AG04450 (cell line): Measurements from ENCODE around the gene FAM98C. TPM values are rescaled to one million over a fixed set of nuclear protein-coding genes. Genes with fewer than 3 reads are reported as not detected.
A peak's percentile ranks its signal among the peaks of the same experiment; 100 is the strongest.

Source experiments
- CTCF ChIA-PET: fragments of 300-600, 350-600 bp; formaldehyde crosslinking; extraction: SDS; loops from one replicate; lab custom pipeline; 2022; ENCODE audit warnings: antibody characterized with exemption, inconsistent platforms; lab: Charles Lee
- POLR2A ChIA-PET: fragments of 350-600 bp; formaldehyde crosslinking; extraction: SDS; loops from one replicate; lab custom pipeline; 2021; ENCODE audit warnings: antibody characterized with exemption, inconsistent platforms; lab: Yijun Ruan, JAX
- DNase-seq: peaks from one replicate; pipeline ENCODE4 v3.0.0-alpha.2; 2011; ENCODE audit warnings: low read depth, low spot score
- H3K27ac ChIP-seq: one replicate; pipeline ENCODE4 v1.5.1; 2012; ENCODE audit warnings: low read depth, low read length, control low read depth
- H3K27me3 ChIP-seq: one replicate; pipeline ENCODE4 v1.6.0; 2012; ENCODE audit warnings: low read length; ENCODE audit not compliant: control insufficient read depth, insufficient read depth
- H3K4me3 ChIP-seq: 2 replicates; pipeline ENCODE4 v1.5.1; 2011; ENCODE audit warnings: mild to moderate bottlenecking, low read depth, low read length, control low read depth
- H3K9me3 ChIP-seq: 2 replicates; pipeline ENCODE4 v1.5.1; 2012; ENCODE audit warnings: low read length; ENCODE audit not compliant: control insufficient read depth, insufficient read depth
- CTCF ChIP-seq: IDR thresholded peaks from 2 replicates; pipeline ENCODE4 v1.5.1; 2011; ENCODE audit warnings: low read depth, low read length, control low read depth, inconsistent platforms
- polyA plus RNA-seq: library from polyadenylated mRNA; depleted of rRNA; stranded (reverse); fragments of >200 nt; gene quantifications from 2 replicates; pipeline ENCODE4 v1.2.3, GENCODE V29; 2011

Gene FAM98C
- polyA plus RNA-seq, 1 experiment: 5.0 TPM

GRCh38 chr19:38451629-38452028 lies 48.7 kb downstream of the FAM98C start:
- ChIA-PET CTCF (no interaction called here), POLR2A (no interaction called here)
- TF ChIP-seq CTCF: no peak
- Histone ChIP-seq H3K9me3 (peaks cover 6% of the 10 kb centered on the region; the same call in 1 of the 2 replicates), H3K27me3 (no peaks in the 10 kb centered on the region), H3K27ac (no peak overlapping the region), H3K4me3 (no peak overlapping the region)
- DNase-seq: no peak

GRCh38 chr19:38452430-38453366 lies 49.8 kb downstream of the FAM98C start:
- DNase-seq: no peak
- Histone ChIP-seq H3K4me3 (no peak overlapping the region), H3K27ac (no peak overlapping the region), H3K27me3 (no peaks in the 10 kb centered on the region), H3K9me3 (peaks cover 6% of the 10 kb centered on the region; the same call in 1 of the 2 replicates)
- ChIA-PET CTCF (interaction anchor here (0.6 kb wide), 1 partner anchor 509 kb away, joined by 3 read pairs; no protein-coding TSS in a partner anchor), POLR2A (no interaction called here)
- no peak for TF ChIP-seq CTCF

- ChIA-PET CTCF (interaction anchor here (0.6 kb wide), 1 partner anchor 509 kb away, joined by 3 read pairs; no protein-coding TSS in a partner anchor), POLR2A (no interaction called here)
- Histone ChIP-seq H3K27ac (no peak overlapping the region), H3K4me3 (no peak overlapping the region), H3K9me3 (peaks cover 10% of the 10 kb centered on the region; the same call in 1 of the 2 replicates), H3K27me3 (no peaks in the 10 kb centered on the region)
- TF ChIP-seq CTCF: no peak
- no peak for DNase-seq
Measured at GRCh38 chr19:38453596-38453995, 50.7 kb downstream of the FAM98C start.

GRCh38 chr19:38455031-38455430 lies 52.1 kb downstream of the FAM98C start:
- Histone ChIP-seq H3K9me3 (peaks cover 10% of the 10 kb centered on the region; the same call in 1 of the 2 replicates), H3K27me3 (no peaks in the 10 kb centered on the region), H3K27ac (peak overlapping the region; percentile 11), H3K4me3 (no peak overlapping the region)
- no peak for DNase-seq
- POLR2A ChIA-PET: no interaction called here
- no peak for TF ChIP-seq CTCF
- CTCF ChIA-PET: no interaction called here

- CTCF ChIA-PET: no interaction called here
- no peak overlapping the region for H3K27ac ChIP-seq
- no peaks in the 10 kb centered on the region for H3K27me3 ChIP-seq
- H3K9me3 ChIP-seq: peaks cover 10% of the 10 kb centered on the region; the same call in 1 of the 2 replicates
- no peak for DNase-seq
- H3K4me3 ChIP-seq: no peak overlapping the region
- no peak for TF ChIP-seq CTCF
- POLR2A ChIA-PET: no interaction called here
Measured at GRCh38 chr19:38457202-38457601, 54.3 kb downstream of the FAM98C start.
